Subcutaneous adipose tissue (tissue), 4 donors: ENCODE results near the gene AGMO. TPM values are rescaled to one million over a fixed set of nuclear protein-coding genes. Genes with fewer than 3 reads are reported as not detected.

Source experiments
- CTCF ChIP-seq: fragments of 450-650 bp; IDR thresholded peaks from one replicate; pipeline ENCODE4 v1.5.1; 2016; ENCODE audit warnings: low read depth, mild to moderate bottlenecking, control low read depth, antibody characterized with exemption, moderate library complexity
- total RNA-seq, 4 donors: library from RNA; depleted of rRNA; stranded (reverse); fragments of >200 nt; gene quantifications; one replicate each; pipeline ENCODE4 v1.1.0, GENCODE V29; 2016

Gene AGMO
- total RNA-seq, 4 donors from 2014 or later: 2.4 to 28.6 (median 10.2) TPM

- no peak for TF ChIP-seq CTCF
Observed at GRCh38 chr7:15582773-15583172, 21.0 kb upstream of the AGMO start.

- TF ChIP-seq CTCF: no peak
Observed at GRCh38 chr7:15581352-15581951, 19.6 kb upstream of the AGMO start.

- no peak for TF ChIP-seq CTCF
Observed at GRCh38 chr7:15580604-15581351, 19.0 kb upstream of the AGMO start.

GRCh38 chr7:15577600-15577999, 15.8 kb upstream of the AGMO start:
- no peak for TF ChIP-seq CTCF

- no peak for TF ChIP-seq CTCF
Observed at GRCh38 chr7:15571301-15571878, 9.6 kb upstream of the AGMO start.

GRCh38 chr7:15567652-15568051, 5.8 kb upstream of the AGMO start:
- TF ChIP-seq CTCF: no peak

GRCh38 chr7:15567036-15567435, 5.2 kb upstream of the AGMO start:
- TF ChIP-seq CTCF: no peak
